ENCODE measurements around the gene C2CD2L.
"Not testable (repeated sequence)": the region's sequence is repeated elsewhere in the genome, so short reads cannot be mapped to it uniquely, and the experiment has no call there.

The C2CD2L gene

DNA sequence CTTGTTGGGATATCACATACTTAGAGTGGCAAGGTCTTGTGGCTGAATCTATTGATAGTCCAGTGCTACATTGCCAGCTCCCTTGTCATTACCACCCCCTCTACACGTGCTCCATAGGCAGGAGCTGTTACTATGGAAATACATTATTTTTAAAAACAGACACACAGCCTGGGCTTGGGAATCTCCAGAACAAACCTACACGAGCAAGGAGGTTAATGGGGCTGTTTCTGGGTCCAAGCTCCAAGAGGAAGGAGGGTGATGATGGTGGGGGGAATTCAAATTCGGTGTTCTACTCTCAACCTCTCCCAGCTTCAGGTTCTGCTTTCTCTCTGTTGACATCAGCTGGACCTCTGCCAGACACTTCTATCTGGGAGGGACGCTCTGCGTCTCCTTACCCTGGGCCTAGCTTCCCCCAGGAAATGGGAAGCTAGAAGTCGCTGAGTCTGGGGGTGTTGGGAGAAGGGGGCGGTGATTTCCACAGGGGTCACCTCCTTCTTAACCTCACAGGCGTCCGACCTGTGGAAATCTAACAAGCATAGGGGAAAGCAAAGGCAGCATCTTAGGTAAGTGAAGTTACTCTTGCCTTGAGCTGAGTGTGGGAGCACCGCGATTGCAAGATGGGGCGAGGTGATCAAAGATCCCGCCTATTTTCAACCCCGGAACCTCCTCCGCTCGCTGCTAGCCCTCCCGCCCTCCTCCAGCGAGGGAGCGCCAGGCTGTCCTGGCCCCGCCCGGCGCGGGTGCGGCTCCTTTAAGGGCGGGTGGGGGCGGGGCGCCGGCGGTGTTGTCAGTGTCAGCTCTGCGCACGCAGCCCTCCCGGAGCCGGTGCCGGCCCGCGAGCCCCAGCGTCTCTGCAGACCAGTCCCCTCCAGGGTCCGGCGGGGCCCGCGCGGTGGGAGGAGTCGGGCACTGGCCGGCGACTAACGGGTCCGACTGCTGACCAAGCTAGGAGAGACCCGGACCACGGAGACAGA is at the start of gene C2CD2L:
Gene C2CD2L (plus strand): TSS at position 781 of the 974 bp plus-strand sequence. CDS start 398 bp downstream, outside the sequence.
- DNase-seq (ENCODE audit: low spot score), result peak; percentile 86

GRCh38 chr11:119059128-119059527 is 48.0 kb upstream of the C2CD2L start:
- not testable (repeated sequence) for DNase-seq (ENCODE audit: low spot score)

DNA sequence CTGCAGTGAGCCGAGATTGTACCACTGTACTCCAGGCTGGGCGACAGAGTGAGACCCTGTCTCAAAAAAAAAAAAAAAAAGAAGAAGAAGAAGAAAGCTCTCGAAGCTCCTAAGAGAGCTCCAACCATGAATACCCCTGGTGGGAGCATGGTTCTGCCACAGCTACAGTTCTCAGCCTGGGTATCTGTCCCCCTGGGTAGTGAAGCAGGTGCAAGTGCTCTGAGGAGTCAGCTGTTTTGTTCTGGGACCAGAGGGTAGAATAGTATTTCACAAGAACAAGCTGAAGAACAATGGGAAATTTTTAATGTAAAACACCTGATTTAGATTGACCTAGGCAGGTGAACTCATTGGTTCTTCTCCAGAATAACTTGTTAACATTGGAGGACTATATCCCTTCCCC is 45.9 kb upstream of the C2CD2L start:
- no peak for DNase-seq (ENCODE audit: low spot score)

- no peak for DNase-seq (ENCODE audit: low spot score)
Observed at GRCh38 chr11:119062779-119063178, 44.4 kb upstream of the C2CD2L start.

GRCh38 chr11:119065369-119065768 is 41.8 kb upstream of the C2CD2L start:
- peak; percentile 53 for DNase-seq (ENCODE audit: low spot score)

GRCh38 chr11:119067371-119068222 is 39.5 kb upstream of the C2CD2L start, which contains the start of gene VPS11:
Gene VPS11, plus strand, starts transcription at chr11:119067818. Its CDS starts 6 bp downstream, at chr11:119067824.
- peak; percentile 96 for DNase-seq (ENCODE audit: low spot score)

DNA sequence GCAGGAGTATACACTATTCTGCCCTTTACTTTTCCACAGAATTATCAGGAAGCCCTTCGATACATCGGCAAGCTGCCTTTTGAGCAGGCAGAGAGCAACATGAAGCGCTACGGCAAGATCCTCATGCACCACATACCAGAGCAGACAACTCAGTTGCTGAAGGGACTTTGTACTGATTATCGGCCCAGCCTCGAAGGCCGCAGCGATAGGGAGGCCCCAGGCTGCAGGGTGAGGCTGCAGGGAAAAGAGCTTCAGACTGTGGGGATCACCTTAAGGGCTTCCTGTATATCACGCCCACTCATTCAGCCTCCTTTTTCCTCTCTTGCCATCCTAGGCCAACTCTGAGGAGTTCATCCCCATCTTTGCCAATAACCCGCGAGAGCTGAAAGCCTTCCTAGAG is 29.3 kb upstream of the C2CD2L start:
- no peak for DNase-seq (ENCODE audit: low spot score)

- no peak for DNase-seq (ENCODE audit: low spot score)
Observed at GRCh38 chr11:119078675-119079420, 28.3 kb upstream of the C2CD2L start.

GRCh38 chr11:119081682-119082260 is 25.4 kb upstream of the C2CD2L start:
- DNase-seq (ENCODE audit: low spot score), result peak; percentile 80

- peak; percentile 76 for DNase-seq (ENCODE audit: low spot score)
Observed at GRCh38 chr11:119084663-119085436, 22.3 kb upstream of the C2CD2L start, which contains the start of gene HMBS. Gene HMBS, plus strand, starts transcription at chr11:119084881. Its CDS starts 153 bp downstream, at chr11:119085034.

- no peak for DNase-seq (ENCODE audit: low spot score)
Observed at GRCh38 chr11:119085437-119085847, 21.7 kb upstream of the C2CD2L start.

- DNase-seq (ENCODE audit: low spot score), result no peak
Observed at GRCh38 chr11:119087123-119087522, 20.0 kb upstream of the C2CD2L start.

- no peak for DNase-seq (ENCODE audit: low spot score)
Observed at GRCh38 chr11:119087747-119088241, 19.4 kb upstream of the C2CD2L start.

- DNase-seq (ENCODE audit: low spot score), result no peak
Observed at GRCh38 chr11:119088406-119088805, 18.7 kb upstream of the C2CD2L start.

GRCh38 chr11:119089319-119089718 is 17.8 kb upstream of the C2CD2L start:
- DNase-seq (ENCODE audit: low spot score), result no peak

- DNase-seq (ENCODE audit: low spot score), result no peak
Observed at GRCh38 chr11:119091178-119091577, 16.0 kb upstream of the C2CD2L start.

- DNase-seq (ENCODE audit: low spot score), result no peak
Observed at GRCh38 chr11:119091966-119092879, 14.9 kb upstream of the C2CD2L start.

GRCh38 chr11:119092880-119093842 is 14.0 kb upstream of the C2CD2L start:
- no peak for DNase-seq (ENCODE audit: low spot score)

Measured in COLO829 (cell line).